Neural cell (in vitro differentiated cells): ENCODE data around the gene PPM1D. TPM values are rescaled to one million over a fixed set of nuclear protein-coding genes. Genes with fewer than 3 reads are reported as not detected.
"Not testable (repeated sequence)": the region's sequence is repeated elsewhere in the genome, so short reads cannot be mapped to it uniquely, and the experiment has no call there.

Experiments used
- H2AFZ ChIP-seq: fragments of 200-600, 300-800 bp; sonication (generic), shearing (Covaris generic); 2 replicates; pipeline ENCODE4 v1.6.0; 2014; ENCODE audit warnings: low read depth, mild to moderate bottlenecking, antibody characterized with exemption, low read length, moderate library complexity
- H3F3A ChIP-seq: fragments of 200-600 bp; shearing (Covaris generic); 2 replicates; pipeline ENCODE4 v1.6.1; 2016; ENCODE audit warnings: mild to moderate bottlenecking, moderate library complexity, mixed read lengths, antibody characterized with exemption, low read length; ENCODE audit not compliant: insufficient read depth, poor library complexity, severe bottlenecking
- H3K27ac ChIP-seq: fragments of 200-600, 300-800 bp; sonication (generic), shearing (Covaris generic); 2 replicates; pipeline ENCODE4 v1.5.1; 2014; ENCODE audit warnings: mild to moderate bottlenecking, low read length, moderate library complexity
- H3K27me3 ChIP-seq: fragments of 300-800, 200-600 bp; sonication (generic), shearing (Covaris generic); 2 replicates; pipeline ENCODE4 v1.6.0; 2014; ENCODE audit warnings: mild to moderate bottlenecking, low read depth, low read length, moderate library complexity; ENCODE audit not compliant: insufficient read depth
- H3K36me3 ChIP-seq: fragments of 300-800, 200-600 bp; sonication (generic), shearing (Covaris generic); 2 replicates; pipeline ENCODE4 v1.5.1; 2014; ENCODE audit warnings: mild to moderate bottlenecking, antibody characterized with exemption, low read length, moderate library complexity; ENCODE audit not compliant: insufficient read depth
- H3K4me2 ChIP-seq: fragments of 300-800, 200-600 bp; sonication (generic), shearing (Covaris generic); 2 replicates; pipeline ENCODE4 v1.6.0; 2014; ENCODE audit warnings: mild to moderate bottlenecking, low read length
- H3K4me3 ChIP-seq: fragments of 300-800, 200-600 bp; sonication (generic), shearing (Covaris generic); 2 replicates; pipeline ENCODE4 v1.5.1; 2014; ENCODE audit warnings: mild to moderate bottlenecking, low read length, moderate library complexity
- H3K79me2 ChIP-seq: fragments of 200-600 bp; shearing (Covaris generic); replicated peaks from 2 replicates; pipeline ENCODE4 v1.6.0; 2014; ENCODE audit warnings: mild to moderate bottlenecking, low read length, moderate library complexity; ENCODE audit not compliant: insufficient read depth
- H3K9ac ChIP-seq: fragments of 300-800, 200-600 bp; sonication (generic), shearing (Covaris generic); 2 replicates; pipeline ENCODE4 v1.6.1; 2016; ENCODE audit warnings: mild to moderate bottlenecking, low read length, mixed read lengths
- H3K9me2 ChIP-seq: fragments of 200-600 bp; shearing (Covaris generic); 2 replicates; pipeline ENCODE4 v1.6.1; 2016; ENCODE audit warnings: mild to moderate bottlenecking, low read length, mixed read lengths; ENCODE audit not compliant: insufficient read depth
- H3K9me3 ChIP-seq: fragments of 200-600, 300-800 bp; sonication (generic), shearing (Covaris generic); 2 replicates; pipeline ENCODE4 v1.6.1; 2016; ENCODE audit warnings: mild to moderate bottlenecking, mixed run types, low read length, moderate library complexity, mixed read lengths
- H4K20me1 ChIP-seq: fragments of 200-600 bp; shearing (Covaris generic); 2 replicates; pipeline ENCODE4 v1.6.1; 2016; ENCODE audit warnings: mild to moderate bottlenecking, mixed run types; ENCODE audit not compliant: insufficient read depth
- CTCF ChIP-seq: fragments of 450-650 bp; IDR thresholded peaks from 2 replicates; pipeline ENCODE4 v1.5.1; 2014; ENCODE audit warnings: antibody characterized with exemption, mild to moderate bottlenecking, moderate library complexity; ENCODE audit not compliant: poor library complexity, severe bottlenecking
- EP300 ChIP-seq: fragments of 450-650 bp; conservative IDR thresholded peaks from 2 replicates; pipeline ENCODE4 v1.6.1; 2014; ENCODE audit warnings: antibody characterized with exemption, mild to moderate bottlenecking, moderate library complexity; ENCODE audit not compliant: poor library complexity, severe bottlenecking
- EZH2 ChIP-seq: fragments of 200-600, 300-800 bp; shearing (Covaris generic), sonication (generic); IDR thresholded peaks from 2 replicates; pipeline ENCODE4 v1.6.1; 2014; ENCODE audit warnings: antibody characterized with exemption, low read length, borderline replicate concordance, mild to moderate bottlenecking; ENCODE audit not compliant: insufficient read depth, poor library complexity, severe bottlenecking
- MXI1 ChIP-seq: fragments of 450-650 bp; conservative IDR thresholded peaks from 2 replicates; pipeline ENCODE4 v1.6.1; 2014; ENCODE audit warnings: antibody characterized with exemption, mild to moderate bottlenecking; ENCODE audit not compliant: poor library complexity, severe bottlenecking
- POLR2AphosphoS5 ChIP-seq: IDR thresholded peaks from 2 replicates; pipeline ENCODE4 v1.6.1; 2012
- RAD21 ChIP-seq: fragments of 450-650 bp; conservative IDR thresholded peaks from 2 replicates; pipeline ENCODE4 v1.6.1; 2014; ENCODE audit warnings: antibody characterized with exemption, mild to moderate bottlenecking, moderate library complexity
- SMC3 ChIP-seq: fragments of 450-650 bp; conservative IDR thresholded peaks from 2 replicates; pipeline ENCODE4 v1.6.1; 2014; ENCODE audit warnings: antibody characterized with exemption, mild to moderate bottlenecking, moderate library complexity; ENCODE audit not compliant: poor library complexity
- TAF1 ChIP-seq: IDR thresholded peaks from 2 replicates; pipeline ENCODE4 v1.6.1; 2012; ENCODE audit warnings: low read depth
- polyA plus RNA-seq: library from polyadenylated mRNA; depleted of rRNA; stranded (reverse); fragments of >200 nt; gene quantifications from 2 replicates; pipeline ENCODE4 v1.2.3, GENCODE V29; 2014
- TF ChIP-seq, protein P1 (sequence below): IDR thresholded peaks from 2 replicates; pipeline ENCODE4 v1.6.1; 2012; ENCODE audit warnings: borderline replicate concordance

Gene PPM1D
- polyA plus RNA-seq, 1 donor from 2014 or later: 14.7 TPM

DNA sequence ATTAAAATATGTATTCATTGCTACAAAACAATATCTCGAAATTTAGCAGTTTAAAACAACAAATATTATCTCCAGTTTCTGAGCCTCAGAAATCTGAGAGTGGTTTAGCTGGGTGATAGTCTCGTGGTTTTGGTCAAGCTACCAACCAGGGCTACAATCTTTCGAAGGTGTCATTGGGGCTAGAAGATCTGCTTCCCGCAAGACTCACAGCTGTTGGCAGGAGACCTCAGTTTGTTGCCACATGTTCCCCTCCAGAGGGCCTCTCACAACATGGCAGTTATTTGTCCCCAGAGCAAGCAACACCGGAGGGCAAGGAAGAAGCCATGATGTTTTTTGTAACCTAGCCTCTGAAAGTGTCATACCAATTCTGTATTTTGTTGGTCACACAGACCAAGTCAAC, 65.6 kb downstream of the PPM1D start:
- Histone ChIP-seq H3K27ac (no peak overlapping the region), H3K79me2 (no peaks in the 10 kb centered on the region), H3K4me3 (no peak overlapping the region), H3K36me3 (no peaks in the 10 kb centered on the region), H3K27me3 (no peaks in the 10 kb centered on the region), H4K20me1 (no peaks in the 10 kb centered on the region), H2AFZ (no peak overlapping the region), H3K9me2 (no peaks in the 10 kb centered on the region), H3K9me3 (no peaks in the 10 kb centered on the region), H3K4me2 (no peak overlapping the region), H3F3A (no peaks in the 10 kb centered on the region), H3K9ac (no peak overlapping the region)
- TF ChIP-seq MXI1: no peak
- TF ChIP-seq TAF1: no peak
- TF ChIP-seq, protein P1, sequence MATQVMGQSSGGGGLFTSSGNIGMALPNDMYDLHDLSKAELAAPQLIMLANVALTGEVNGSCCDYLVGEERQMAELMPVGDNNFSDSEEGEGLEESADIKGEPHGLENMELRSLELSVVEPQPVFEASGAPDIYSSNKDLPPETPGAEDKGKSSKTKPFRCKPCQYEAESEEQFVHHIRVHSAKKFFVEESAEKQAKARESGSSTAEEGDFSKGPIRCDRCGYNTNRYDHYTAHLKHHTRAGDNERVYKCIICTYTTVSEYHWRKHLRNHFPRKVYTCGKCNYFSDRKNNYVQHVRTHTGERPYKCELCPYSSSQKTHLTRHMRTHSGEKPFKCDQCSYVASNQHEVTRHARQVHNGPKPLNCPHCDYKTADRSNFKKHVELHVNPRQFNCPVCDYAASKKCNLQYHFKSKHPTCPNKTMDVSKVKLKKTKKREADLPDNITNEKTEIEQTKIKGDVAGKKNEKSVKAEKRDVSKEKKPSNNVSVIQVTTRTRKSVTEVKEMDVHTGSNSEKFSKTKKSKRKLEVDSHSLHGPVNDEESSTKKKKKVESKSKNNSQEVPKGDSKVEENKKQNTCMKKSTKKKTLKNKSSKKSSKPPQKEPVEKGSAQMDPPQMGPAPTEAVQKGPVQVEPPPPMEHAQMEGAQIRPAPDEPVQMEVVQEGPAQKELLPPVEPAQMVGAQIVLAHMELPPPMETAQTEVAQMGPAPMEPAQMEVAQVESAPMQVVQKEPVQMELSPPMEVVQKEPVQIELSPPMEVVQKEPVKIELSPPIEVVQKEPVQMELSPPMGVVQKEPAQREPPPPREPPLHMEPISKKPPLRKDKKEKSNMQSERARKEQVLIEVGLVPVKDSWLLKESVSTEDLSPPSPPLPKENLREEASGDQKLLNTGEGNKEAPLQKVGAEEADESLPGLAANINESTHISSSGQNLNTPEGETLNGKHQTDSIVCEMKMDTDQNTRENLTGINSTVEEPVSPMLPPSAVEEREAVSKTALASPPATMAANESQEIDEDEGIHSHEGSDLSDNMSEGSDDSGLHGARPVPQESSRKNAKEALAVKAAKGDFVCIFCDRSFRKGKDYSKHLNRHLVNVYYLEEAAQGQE: no peak
- no peak for TF ChIP-seq EP300
- TF ChIP-seq CTCF: no peak
- no peak for TF ChIP-seq POLR2AphosphoS5
- no peak for TF ChIP-seq EZH2
- no peak for TF ChIP-seq SMC3
- TF ChIP-seq RAD21: no peak

- not testable (repeated sequence) for H2AFZ ChIP-seq, H3K4me3 ChIP-seq, H3K9me2 ChIP-seq, H4K20me1 ChIP-seq, H3K79me2 ChIP-seq, H3K27me3 ChIP-seq, H3K9ac ChIP-seq, H3K36me3 ChIP-seq, H3K27ac ChIP-seq, H3K9me3 ChIP-seq, H3K4me2 ChIP-seq, H3F3A ChIP-seq
Measured at GRCh38 chr17:60668741-60669140, 68.7 kb downstream of the PPM1D start.

- no peaks in the 10 kb centered on the region for H3K27me3 ChIP-seq
- no peaks in the 10 kb centered on the region for H3F3A ChIP-seq
- no peak overlapping the region for H3K9ac ChIP-seq
- H3K4me3 ChIP-seq: no peak overlapping the region
- no peaks in the 10 kb centered on the region for H3K9me3 ChIP-seq
- H3K27ac ChIP-seq: no peak overlapping the region
- no peak overlapping the region for H2AFZ ChIP-seq
- H3K9me2 ChIP-seq: no peaks in the 10 kb centered on the region
- TF ChIP-seq, protein P1: no peak
- no peak for TF ChIP-seq SMC3
- no peak for TF ChIP-seq TAF1
- TF ChIP-seq EP300: no peak
- no peak for TF ChIP-seq POLR2AphosphoS5
- TF ChIP-seq MXI1: no peak
- TF ChIP-seq RAD21: no peak
- TF ChIP-seq CTCF: no peak
- TF ChIP-seq EZH2: no peak
- H3K36me3 ChIP-seq: no peaks in the 10 kb centered on the region
- no peaks in the 10 kb centered on the region for H4K20me1 ChIP-seq
- no peak overlapping the region for H3K4me2 ChIP-seq
- H3K79me2 ChIP-seq: no peaks in the 10 kb centered on the region
Measured at GRCh38 chr17:60671482-60671881, 71.5 kb downstream of the PPM1D start.
